Nephron (organoid): ENCODE data around the gene MEPCE.

Experiments used
- H3K27ac Mint-ChIP-seq, 3 experiments: 2 replicates each; pipeline ENCODE4 v1.8.0; 2020; ENCODE audit warnings: mixed read lengths in 3 of 3, mild to moderate bottlenecking in 2 of 3, moderate library complexity in 1 of 3
- H3K27me3 Mint-ChIP-seq: 2 replicates; pipeline ENCODE4 v1.8.0; 2021; ENCODE audit warnings: low read depth, mild to moderate bottlenecking, moderate library complexity, mixed read lengths
- H3K36me3 Mint-ChIP-seq: 2 replicates; pipeline ENCODE4 v1.8.0; 2020; ENCODE audit warnings: low read depth, mixed read lengths
- H3K4me1 Mint-ChIP-seq: 2 replicates; pipeline ENCODE4 v1.8.0; 2020; ENCODE audit warnings: mixed read lengths
- H3K4me3 Mint-ChIP-seq, 3 experiments: 2 replicates each; pipeline ENCODE4 v1.8.0; 2020; ENCODE audit warnings: mild to moderate bottlenecking in 3 of 3, mixed read lengths in 3 of 3, moderate library complexity in 2 of 3
- H3K9me3 Mint-ChIP-seq: 2 replicates; pipeline ENCODE4 v1.8.0; 2020; ENCODE audit warnings: mixed read lengths
- CTCF ChIP-seq, 3 experiments: fragments of 200-600 bp; sonication (generic); IDR thresholded peaks; one replicate each; pipeline ENCODE4 v1.5.0; 2021; ENCODE audit warnings: antibody characterized with exemption in 3 of 3; ENCODE audit not compliant: unreplicated experiment in 3 of 3

Gene MEPCE

GRCh38 chr7:100477871-100478267 is 48.2 kb downstream of the MEPCE start:
- Mint-ChIP-seq H3K27ac (peak overlapping the region; percentile 79 to 98 (median 95)), H3K27me3 (peaks cover 3% of the 10 kb centered on the region), H3K4me1 (peaks cover 44% of the 10 kb centered on the region), H3K9me3 (no peaks in the 10 kb centered on the region), H3K36me3 (peaks cover 10% of the 10 kb centered on the region), H3K4me3 (peak overlapping the region; percentile 100)
- TF ChIP-seq CTCF (IDR thresholded peaks at IDR 0.05; ENCODE audit: unreplicated experiment in 3 of 3): no peak

GRCh38 chr7:100478958-100479660 is 49.5 kb downstream of the MEPCE start, which contains the start of gene TSC22D4:
TSC22D4 (minus strand) TSS chr7:100479214; CDS start chr7:100478038, 1,176 bp downstream.
- H3K9me3 Mint-ChIP-seq: no peaks in the 10 kb centered on the region
- H3K4me1 Mint-ChIP-seq: peaks cover 41% of the 10 kb centered on the region
- H3K27ac Mint-ChIP-seq: peak within 1 kb of the TSS; percentile 96 to 99 (median 98)
- no peak for TF ChIP-seq CTCF (IDR thresholded peaks at IDR 0.05; ENCODE audit: unreplicated experiment in 3 of 3)
- H3K36me3 Mint-ChIP-seq: peaks cover 3% of the 10 kb centered on the region
- peak within 1 kb of the TSS; percentile 100 for H3K4me3 Mint-ChIP-seq
- peaks cover 3% of the 10 kb centered on the region for H3K27me3 Mint-ChIP-seq

GRCh38 chr7:100481466-100481865 is 51.8 kb downstream of the MEPCE start:
- peaks cover 40% of the 10 kb centered on the region for H3K4me1 Mint-ChIP-seq
- H3K4me3 Mint-ChIP-seq: peak overlapping the region; percentile 66 to 82 (median 67)
- no peak for TF ChIP-seq CTCF (IDR thresholded peaks at IDR 0.05; ENCODE audit: unreplicated experiment in 3 of 3)
- peak overlapping the region; percentile 43 to 81 (median 64) for H3K27ac Mint-ChIP-seq
- H3K9me3 Mint-ChIP-seq: no peaks in the 10 kb centered on the region
- H3K27me3 Mint-ChIP-seq: peaks cover 3% of the 10 kb centered on the region
- H3K36me3 Mint-ChIP-seq: peaks cover 3% of the 10 kb centered on the region

GRCh38 chr7:100482728-100483089 is 53.1 kb downstream of the MEPCE start:
- no peaks in the 10 kb centered on the region for H3K36me3 Mint-ChIP-seq
- H3K27me3 Mint-ChIP-seq: peaks cover 3% of the 10 kb centered on the region
- H3K27ac Mint-ChIP-seq: peak overlapping the region; percentile 73 to 86 (median 74)
- peaks cover 34% of the 10 kb centered on the region for H3K4me1 Mint-ChIP-seq
- peak overlapping the region; percentile 92 to 94 (median 93) for H3K4me3 Mint-ChIP-seq
- no peaks in the 10 kb centered on the region for H3K9me3 Mint-ChIP-seq
- TF ChIP-seq CTCF (IDR thresholded peaks at IDR 0.05; ENCODE audit: unreplicated experiment in 3 of 3): no peak

- Mint-ChIP-seq H3K4me1 (peaks cover 34% of the 10 kb centered on the region), H3K9me3 (no peaks in the 10 kb centered on the region), H3K27ac (peak overlapping the region in 2 of 3 experiments; percentile 73 to 74), H3K4me3 (peak overlapping the region; percentile 92 to 94 (median 93)), H3K27me3 (peaks cover 3% of the 10 kb centered on the region), H3K36me3 (no peaks in the 10 kb centered on the region)
- TF ChIP-seq CTCF (IDR thresholded peaks at IDR 0.05; ENCODE audit: unreplicated experiment in 3 of 3): peak; percentile 93 to 98 (median 94)
These were observed 53.6 kb downstream of the MEPCE start for GRCh38 chr7:100483090-100483721.
